Omental fat pad (tissue), 4 donors: ENCODE measurements around the gene ARID5B. TPM values are rescaled to one million over a fixed set of nuclear protein-coding genes. Genes with fewer than 3 reads are reported as not detected.

Source experiments
- ATAC-seq: fragments of 150-250 bp; one replicate; pipeline ENCODE4 v1.9.1; 2016; ENCODE audit warnings: mild to moderate bottlenecking, moderate library complexity; ENCODE audit not compliant: low FRiP score
- DNase-seq: peaks from one replicate; pipeline ENCODE4 v3.0.0-alpha.2; 2019; ENCODE audit warnings: low spot score
- total RNA-seq, 4 donors: library from RNA; depleted of rRNA; stranded (reverse); fragments of >200 nt; gene quantifications; one replicate each; pipeline ENCODE4 v1.1.0, GENCODE V29; 2016
- TF ChIP-seq, protein P1 (sequence below), 3 donors: fragments of 450-650 bp; IDR thresholded peaks; one replicate each; pipeline ENCODE4 v1.5.1; 2016 to 2017; ENCODE audit warnings: antibody characterized with exemption in 3 of 3, mild to moderate bottlenecking in 3 of 3, moderate library complexity in 2 of 3

The ARID5B gene
- total RNA-seq, 4 donors from 2014 or later: 57.5 to 163 (median 123) TPM

GRCh38 chr10:61906562-61906901, 5.0 kb downstream of the ARID5B start:
- ATAC-seq (no peak), DNase-seq (no peak)
- TF ChIP-seq, protein P1, sequence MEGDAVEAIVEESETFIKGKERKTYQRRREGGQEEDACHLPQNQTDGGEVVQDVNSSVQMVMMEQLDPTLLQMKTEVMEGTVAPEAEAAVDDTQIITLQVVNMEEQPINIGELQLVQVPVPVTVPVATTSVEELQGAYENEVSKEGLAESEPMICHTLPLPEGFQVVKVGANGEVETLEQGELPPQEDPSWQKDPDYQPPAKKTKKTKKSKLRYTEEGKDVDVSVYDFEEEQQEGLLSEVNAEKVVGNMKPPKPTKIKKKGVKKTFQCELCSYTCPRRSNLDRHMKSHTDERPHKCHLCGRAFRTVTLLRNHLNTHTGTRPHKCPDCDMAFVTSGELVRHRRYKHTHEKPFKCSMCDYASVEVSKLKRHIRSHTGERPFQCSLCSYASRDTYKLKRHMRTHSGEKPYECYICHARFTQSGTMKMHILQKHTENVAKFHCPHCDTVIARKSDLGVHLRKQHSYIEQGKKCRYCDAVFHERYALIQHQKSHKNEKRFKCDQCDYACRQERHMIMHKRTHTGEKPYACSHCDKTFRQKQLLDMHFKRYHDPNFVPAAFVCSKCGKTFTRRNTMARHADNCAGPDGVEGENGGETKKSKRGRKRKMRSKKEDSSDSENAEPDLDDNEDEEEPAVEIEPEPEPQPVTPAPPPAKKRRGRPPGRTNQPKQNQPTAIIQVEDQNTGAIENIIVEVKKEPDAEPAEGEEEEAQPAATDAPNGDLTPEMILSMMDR (IDR thresholded peaks at IDR 0.05): no peak

- ATAC-seq (no peak), DNase-seq (no peak)
- TF ChIP-seq, protein P1 (IDR thresholded peaks at IDR 0.05): no peak
These were observed 5.5 kb downstream of the ARID5B start for GRCh38 chr10:61907011-61907410.

- DNase-seq: no peak
- TF ChIP-seq, protein P1 (IDR thresholded peaks at IDR 0.05): no peak
- ATAC-seq: no peak
These were observed 6.1 kb downstream of the ARID5B start for GRCh38 chr10:61907587-61907986.

- DNase-seq (no peak), ATAC-seq (no peak)
- TF ChIP-seq, protein P1 (IDR thresholded peaks at IDR 0.05): no peak
These were observed 8.8 kb downstream of the ARID5B start for GRCh38 chr10:61910226-61910805.

DNA sequence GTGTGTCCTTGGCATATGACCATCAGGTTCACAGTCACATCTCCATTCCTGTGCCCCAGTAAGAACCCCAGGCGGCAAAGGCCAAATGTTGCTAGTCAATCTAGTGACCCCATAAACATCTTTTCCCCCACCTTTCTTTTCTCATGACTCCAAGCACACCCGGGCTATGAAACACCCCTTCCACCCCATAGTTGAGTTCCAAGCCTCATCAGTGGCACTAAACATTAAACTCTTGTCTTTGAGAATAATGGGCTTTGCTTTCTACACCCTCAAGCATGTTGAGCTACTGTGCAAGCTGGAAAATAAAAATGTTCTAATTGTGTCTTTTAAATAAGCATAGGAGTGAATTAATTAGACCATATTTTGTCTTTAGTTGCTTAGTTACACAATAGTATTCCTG, 9.4 kb downstream of the ARID5B start:
- ATAC-seq (no peak), DNase-seq (no peak)
- TF ChIP-seq, protein P1 (IDR thresholded peaks at IDR 0.05): no peak

DNA sequence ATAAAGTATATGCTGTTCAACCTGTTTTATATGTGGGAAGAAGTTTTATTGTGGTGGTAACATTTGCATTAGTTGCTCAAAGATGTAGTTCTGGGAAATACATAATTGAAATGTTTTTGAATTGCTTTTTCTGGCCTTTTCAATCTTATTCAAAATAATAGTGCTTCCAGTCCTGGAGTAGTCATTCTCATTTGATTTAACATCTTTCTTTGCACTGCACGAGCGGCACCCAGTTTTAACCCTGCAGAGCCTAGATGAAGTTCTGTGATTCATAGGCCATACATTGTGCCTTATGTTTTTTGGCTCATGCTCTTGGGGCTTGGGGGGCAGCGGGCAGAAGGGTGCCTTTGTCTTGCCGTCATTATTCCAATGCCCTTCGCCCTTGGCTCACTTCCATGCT, 9.9 kb downstream of the ARID5B start:
- DNase-seq: no peak
- TF ChIP-seq, protein P1 (IDR thresholded peaks at IDR 0.05): no peak

GRCh38 chr10:61912981-61913380, 11.5 kb downstream of the ARID5B start:
- TF ChIP-seq, protein P1 (IDR thresholded peaks at IDR 0.05): no peak
- DNase-seq (no peak), ATAC-seq (no peak)

More for the DNA sequence above, 9.9 kb downstream of the ARID5B start:
- no peak for ATAC-seq
